Hepatocyte (in vitro differentiated cells): Measurements from ENCODE around the gene CHAMP1.

ENCODE experiments used
- CTCF ChIP-seq: fragments of 200-600 bp; sonication (generic); IDR thresholded peaks from 2 replicates; pipeline ENCODE4 v1.5.1; 2016; ENCODE audit warnings: antibody characterized with exemption, mild to moderate bottlenecking; ENCODE audit not compliant: poor library complexity
- EZH2 ChIP-seq: fragments of 200-600 bp; sonication (generic); IDR thresholded peaks from 2 replicates; pipeline ENCODE4 v1.6.1; 2016; ENCODE audit warnings: antibody characterized with exemption, mild to moderate bottlenecking, borderline replicate concordance
- EZH2phosphoT487 ChIP-seq: fragments of 200-600 bp; sonication (generic); IDR thresholded peaks from one replicate; pipeline ENCODE4 v1.6.1; 2018; ENCODE audit warnings: antibody characterized with exemption, mild to moderate bottlenecking, low read depth, moderate library complexity; ENCODE audit not compliant: unreplicated experiment, severe bottlenecking

DNA sequence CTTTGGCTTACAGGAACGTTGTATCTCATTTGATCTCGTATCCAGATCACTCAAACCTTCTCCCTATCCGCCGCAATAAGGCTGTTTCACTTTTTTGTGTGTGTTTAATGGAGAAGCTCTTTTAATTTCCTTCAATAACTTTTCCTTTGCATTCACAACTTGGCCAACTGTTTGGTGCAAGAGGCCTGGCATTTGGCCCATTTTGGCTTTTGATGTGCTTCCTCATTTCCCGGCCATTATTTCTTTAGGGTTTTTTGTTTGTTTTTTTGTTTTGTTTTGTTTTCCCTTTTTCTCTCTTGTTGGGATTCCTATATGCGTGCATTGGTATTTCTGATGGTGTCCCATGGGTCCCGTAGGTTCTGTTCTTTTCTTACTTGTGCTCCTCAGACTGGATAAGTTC, 39.0 kb upstream of the CHAMP1 start:
- no peak for TF ChIP-seq CTCF
- TF ChIP-seq EZH2phosphoT487 = no peak
- no peak for TF ChIP-seq EZH2
